Fibroblast of villous mesenchyme (primary cell): ENCODE measurements around the gene CLDN7. TPM values are rescaled to one million over a fixed set of nuclear protein-coding genes. Genes with fewer than 3 reads are reported as not detected.

Experiments
- DNase-seq: peaks from one replicate; pipeline ENCODE4 v3.0.0-alpha.2; 2010; ENCODE audit warnings: low read depth
- H3K4me3 ChIP-seq: 2 replicates; pipeline ENCODE4 v1.5.1; 2011; ENCODE audit warnings: low read depth, mild to moderate bottlenecking, low read length
- total RNA-seq: library from RNA; depleted of rRNA; stranded (reverse); fragments of >200 nt; gene quantifications from 2 replicates; pipeline ENCODE4 v1.2.3, GENCODE V29; 2012
- TF ChIP-seq, protein P1 (sequence below): IDR thresholded peaks from 2 replicates; pipeline ENCODE4 v1.5.1; 2012; ENCODE audit warnings: low read depth, mild to moderate bottlenecking, low read length; ENCODE audit not compliant: insufficient read depth

CLDN7 gene
- total RNA-seq, 1 donor, result 5.2 TPM

DNA sequence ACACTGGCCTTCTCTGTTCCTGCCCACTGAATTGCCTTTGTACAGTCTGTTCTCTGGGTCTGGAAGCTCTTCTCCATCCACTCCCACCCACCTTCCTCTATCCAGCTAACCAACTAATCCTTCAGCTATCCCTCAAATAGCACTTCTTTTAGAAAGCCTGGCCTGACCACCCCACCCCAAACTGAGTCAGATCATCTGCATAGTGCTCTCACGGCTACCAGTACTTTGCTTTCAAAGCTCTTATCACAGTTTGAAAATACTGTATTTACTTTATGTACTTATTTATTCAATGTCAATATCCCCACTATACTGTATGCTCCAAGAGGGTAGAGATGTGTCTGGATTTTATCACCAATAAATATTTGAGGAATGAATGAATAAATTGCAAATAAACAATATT, 4.5 kb upstream of the CLDN7 start:
- TF ChIP-seq, protein P1, sequence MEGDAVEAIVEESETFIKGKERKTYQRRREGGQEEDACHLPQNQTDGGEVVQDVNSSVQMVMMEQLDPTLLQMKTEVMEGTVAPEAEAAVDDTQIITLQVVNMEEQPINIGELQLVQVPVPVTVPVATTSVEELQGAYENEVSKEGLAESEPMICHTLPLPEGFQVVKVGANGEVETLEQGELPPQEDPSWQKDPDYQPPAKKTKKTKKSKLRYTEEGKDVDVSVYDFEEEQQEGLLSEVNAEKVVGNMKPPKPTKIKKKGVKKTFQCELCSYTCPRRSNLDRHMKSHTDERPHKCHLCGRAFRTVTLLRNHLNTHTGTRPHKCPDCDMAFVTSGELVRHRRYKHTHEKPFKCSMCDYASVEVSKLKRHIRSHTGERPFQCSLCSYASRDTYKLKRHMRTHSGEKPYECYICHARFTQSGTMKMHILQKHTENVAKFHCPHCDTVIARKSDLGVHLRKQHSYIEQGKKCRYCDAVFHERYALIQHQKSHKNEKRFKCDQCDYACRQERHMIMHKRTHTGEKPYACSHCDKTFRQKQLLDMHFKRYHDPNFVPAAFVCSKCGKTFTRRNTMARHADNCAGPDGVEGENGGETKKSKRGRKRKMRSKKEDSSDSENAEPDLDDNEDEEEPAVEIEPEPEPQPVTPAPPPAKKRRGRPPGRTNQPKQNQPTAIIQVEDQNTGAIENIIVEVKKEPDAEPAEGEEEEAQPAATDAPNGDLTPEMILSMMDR, result no peak
- H3K4me3 ChIP-seq, result no peak overlapping the region
- DNase-seq, result no peak

GRCh38 chr17:7263801-7264078, 1.5 kb upstream of the CLDN7 start:
- no peak for DNase-seq
- TF ChIP-seq, protein P1, result no peak
- H3K4me3 ChIP-seq, result no peak overlapping the region

DNA sequence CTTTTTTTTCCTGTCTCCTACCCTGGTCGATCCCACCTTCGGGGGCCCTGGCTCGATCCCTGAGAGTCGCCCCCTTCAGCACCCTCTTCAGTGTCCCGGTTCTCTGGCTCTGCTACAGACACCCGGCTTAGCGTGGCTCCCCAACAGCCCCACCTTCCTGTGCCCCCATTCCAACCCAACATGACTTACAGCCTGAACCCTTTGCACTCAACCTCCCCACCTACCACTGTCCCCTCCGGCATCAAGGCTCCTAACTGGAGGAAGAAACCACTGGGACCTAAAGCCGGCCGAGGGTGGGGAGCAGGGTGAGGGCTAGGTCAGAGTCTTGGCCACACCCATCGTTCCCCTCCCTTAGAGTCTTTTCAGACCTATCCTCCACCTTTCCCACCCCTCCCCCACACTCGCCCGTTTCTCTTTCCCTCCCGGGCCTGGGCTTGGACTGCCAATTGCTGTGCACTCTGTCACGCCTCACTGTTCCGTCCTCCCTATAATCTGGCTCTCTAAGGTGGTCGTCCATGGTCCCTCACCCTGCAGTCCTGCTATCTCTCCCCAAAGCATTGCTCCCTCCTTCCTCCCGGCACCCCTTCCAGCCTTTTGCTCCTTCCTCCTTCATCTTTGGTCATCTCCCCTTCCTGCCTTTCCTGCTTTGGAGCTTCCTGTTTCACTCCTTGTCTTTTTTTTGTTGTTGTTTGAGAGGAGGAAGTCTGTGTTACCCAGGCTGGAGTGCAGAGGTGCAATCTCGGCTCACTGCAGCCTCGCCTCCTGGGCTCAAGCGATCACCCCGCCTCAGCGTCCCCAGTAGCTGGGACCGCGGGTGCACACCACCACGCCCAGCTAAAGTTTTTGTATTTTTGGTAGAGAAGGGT, 890 bp upstream of the CLDN7 start:
- DNase-seq, result no peak
- TF ChIP-seq, protein P1, result no peak
- peak overlapping the region; percentile 56 for H3K4me3 ChIP-seq

DNA sequence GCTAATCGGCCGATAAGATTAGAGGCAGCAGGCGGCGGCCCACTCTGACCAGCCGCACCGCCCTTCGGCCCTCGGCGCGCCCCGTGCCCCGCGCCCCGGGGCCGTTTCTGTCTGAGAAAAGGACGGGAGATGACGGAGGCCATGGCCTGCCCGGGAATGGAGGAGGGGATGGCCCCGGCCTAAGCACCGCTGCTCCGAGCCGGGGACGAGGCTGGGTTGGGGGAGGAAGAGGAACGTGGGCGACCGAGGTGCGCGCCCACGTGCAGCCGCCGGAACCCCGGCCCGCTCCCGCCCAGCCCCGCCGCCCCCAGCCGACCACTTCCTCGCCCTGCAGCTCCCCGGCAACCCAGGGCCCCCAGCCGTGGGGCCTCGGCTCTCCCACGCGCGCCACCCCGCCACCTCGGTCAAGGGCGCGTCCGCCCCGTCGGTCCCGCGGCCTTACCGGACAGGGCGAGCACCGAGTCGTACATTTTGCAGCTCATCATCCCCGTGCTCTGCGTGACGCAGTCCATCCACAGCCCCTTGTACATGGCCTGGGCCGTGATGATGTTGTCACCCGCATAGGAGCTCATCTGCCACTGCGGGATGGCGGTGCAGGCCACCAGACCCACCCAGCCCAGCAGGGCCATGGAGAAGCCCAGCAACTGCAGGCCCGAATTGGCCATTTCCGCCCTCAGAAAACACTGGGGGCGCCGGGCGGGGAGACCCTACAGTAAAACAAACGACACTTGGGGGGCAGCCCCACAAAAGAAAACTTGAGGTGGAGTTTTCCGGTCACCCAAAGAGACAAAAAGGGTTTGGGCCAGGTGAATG, 693 bp downstream of the CLDN7 start:
- no peak for DNase-seq
- TF ChIP-seq, protein P1, result no peak
- H3K4me3 ChIP-seq, result peak overlapping the region; percentile 56

GRCh38 chr17:7260651-7261378, 1.5 kb downstream of the CLDN7 start:
- no peak for DNase-seq
- peak overlapping the region; percentile 53 for H3K4me3 ChIP-seq
- TF ChIP-seq, protein P1, result no peak

- DNase-seq, result no peak
- TF ChIP-seq, protein P1, result no peak
- H3K4me3 ChIP-seq, result no peak overlapping the region
Observed at GRCh38 chr17:7260151-7260550, 2.1 kb downstream of the CLDN7 start.
